Posterior cingulate gyrus (tissue), 11 donors: ENCODE results near the gene SYT10.
"Not testable (repeated sequence)": the region's sequence is repeated elsewhere in the genome, so short reads cannot be mapped to it uniquely, and the experiment has no call there.

Experiments
- DNase-seq, 10 donors: peaks; one replicate each; pipeline versions ENCODE4 v3.0.0 to v3.0.0-alpha.2; 2020 to 2021; ENCODE audit warnings: mixed read lengths in 3 of 10
- intact Hi-C: fragments of 100-400 bp; cut with DNase I; formaldehyde crosslinking; loops from one replicate; pipeline ENCODE4 v1.15.1; 2023

Gene SYT10, protein sequence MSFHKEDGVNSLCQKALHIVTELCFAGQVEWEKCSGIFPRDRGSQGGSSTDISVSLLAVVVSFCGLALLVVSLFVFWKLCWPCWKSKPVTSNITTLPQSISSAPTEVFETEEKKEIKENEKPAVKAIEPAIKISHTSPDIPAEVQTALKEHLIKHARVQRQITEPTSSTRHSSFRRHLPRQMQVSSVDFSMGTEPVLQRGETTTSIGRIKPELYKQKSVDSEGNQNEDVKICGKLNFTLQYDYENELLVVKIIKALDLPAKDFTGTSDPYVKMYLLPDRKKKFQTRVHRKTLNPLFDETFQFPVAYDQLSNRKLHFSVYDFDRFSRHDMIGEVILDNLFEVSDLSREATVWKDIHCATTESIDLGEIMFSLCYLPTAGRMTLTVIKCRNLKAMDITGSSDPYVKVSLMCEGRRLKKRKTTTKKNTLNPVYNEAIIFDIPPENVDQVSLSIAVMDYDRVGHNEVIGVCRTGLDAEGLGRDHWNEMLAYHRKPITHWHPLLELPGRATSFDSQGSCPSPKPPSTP

DNA sequence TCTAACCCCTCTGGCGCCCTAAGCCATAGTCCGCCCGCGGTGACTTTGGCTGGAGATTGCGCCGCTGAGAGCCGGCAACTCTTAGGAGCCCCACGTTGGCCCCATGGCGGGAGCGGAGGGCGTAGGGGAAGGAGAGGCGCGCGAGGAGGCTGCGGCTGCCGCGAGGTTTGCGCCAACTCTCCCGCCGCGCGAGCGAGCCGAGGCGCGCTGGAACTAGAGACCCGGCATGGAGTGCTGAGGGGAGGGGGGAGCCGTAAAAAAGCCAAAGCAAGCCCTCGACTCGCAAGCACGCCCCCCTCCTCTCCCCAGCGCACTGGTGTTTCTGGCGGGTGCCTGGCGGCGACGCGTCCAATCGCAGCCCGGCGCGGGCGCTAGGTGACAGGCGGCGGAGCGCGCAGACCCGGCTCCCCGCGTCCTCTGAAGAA lies at the start of gene SYT10:
Gene SYT10 (minus strand): TSS at position 233 of the 425 bp plus-strand sequence. CDS start 297 bp downstream, outside the sequence.
- peak in 6 of 10 donors; percentile 16 to 90 (median 51) for DNase-seq
- intact Hi-C loops: no loop called here

- intact Hi-C loops: no loop called here
- DNase-seq: no peak
Measured at GRCh38 chr12:33488036-33488435, 48.4 kb upstream of the SYT10 start.

GRCh38 chr12:33486058-33486457 lies 46.4 kb upstream of the SYT10 start:
- no peak for DNase-seq
- intact Hi-C loops: no loop called here

GRCh38 chr12:33484161-33484560 lies 44.5 kb upstream of the SYT10 start:
- DNase-seq: no peak
- intact Hi-C loops: no loop called here

DNA sequence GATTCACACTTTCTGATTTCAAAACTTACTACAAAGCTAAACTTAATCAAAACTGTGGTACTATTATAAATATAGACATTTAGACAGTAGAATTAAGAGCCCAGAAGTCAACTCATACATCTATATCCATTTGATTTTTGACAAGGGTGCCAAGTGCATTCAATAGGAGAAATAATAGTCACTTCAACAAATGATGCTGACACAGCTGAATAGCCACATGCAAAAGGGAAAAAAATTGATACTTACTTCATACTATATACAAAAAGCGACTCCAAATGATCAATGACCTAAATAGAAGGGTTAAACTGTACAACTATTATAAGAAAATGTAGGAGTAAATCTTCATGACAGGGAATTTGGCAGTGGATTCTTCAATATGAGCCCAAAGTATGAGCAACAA lies 40.7 kb upstream of the SYT10 start:
- intact Hi-C loops: no loop called here
- DNase-seq: no peak

GRCh38 chr12:33476058-33476457 lies 36.4 kb upstream of the SYT10 start:
- no peak for DNase-seq
- intact Hi-C loops: no loop called here

DNA sequence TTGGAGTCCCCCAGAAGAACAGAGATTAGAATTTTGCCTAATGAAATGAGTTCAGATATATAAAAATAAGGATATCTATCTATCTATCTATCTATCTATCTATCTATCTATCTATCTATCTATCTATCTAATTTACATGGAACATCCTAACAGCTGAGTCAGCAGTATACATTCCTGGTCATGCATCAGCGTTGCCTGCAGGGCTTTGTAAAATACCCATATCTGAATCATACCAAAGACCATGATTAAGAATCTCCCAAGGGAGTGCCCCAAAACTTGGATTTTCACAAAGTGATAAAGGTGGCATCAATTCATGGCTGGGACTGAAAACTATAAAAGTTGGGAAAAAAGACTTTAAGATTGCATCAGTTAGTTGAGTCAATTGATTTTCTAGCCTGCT lies 32.7 kb upstream of the SYT10 start:
- DNase-seq: no peak

GRCh38 chr12:33455096-33455495 lies 15.5 kb upstream of the SYT10 start:
- intact Hi-C loops: no loop called here

More for the DNA sequence above, 32.7 kb upstream of the SYT10 start:
- intact Hi-C loops: no loop called here

GRCh38 chr12:33450480-33450879 lies 10.9 kb upstream of the SYT10 start:
- DNase-seq: no peak
- intact Hi-C loops: no loop called here

More at GRCh38 chr12:33455096-33455495, 15.5 kb upstream of the SYT10 start:
- no peak for DNase-seq

DNA sequence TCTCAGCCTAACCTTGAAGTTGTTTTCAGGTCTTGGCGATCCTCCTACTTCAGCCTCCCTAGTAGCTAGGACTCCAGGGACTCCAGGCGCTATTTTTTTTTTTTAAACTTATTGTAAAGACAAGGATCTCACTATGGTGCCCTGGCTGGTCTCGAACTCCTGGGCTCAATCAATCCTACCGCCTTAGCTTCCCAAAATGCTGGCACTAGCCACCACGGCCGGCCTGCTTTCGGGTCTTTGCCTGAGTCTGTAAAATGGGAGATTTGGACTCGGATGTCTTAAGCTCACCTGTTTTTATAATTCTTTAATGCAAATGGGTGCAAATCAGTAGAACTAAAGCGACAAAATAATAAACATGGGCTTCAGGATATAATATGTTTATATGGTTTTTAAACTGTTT lies 858 bp upstream of the SYT10 start:
- no peak for DNase-seq
- intact Hi-C loops: no loop called here

DNA sequence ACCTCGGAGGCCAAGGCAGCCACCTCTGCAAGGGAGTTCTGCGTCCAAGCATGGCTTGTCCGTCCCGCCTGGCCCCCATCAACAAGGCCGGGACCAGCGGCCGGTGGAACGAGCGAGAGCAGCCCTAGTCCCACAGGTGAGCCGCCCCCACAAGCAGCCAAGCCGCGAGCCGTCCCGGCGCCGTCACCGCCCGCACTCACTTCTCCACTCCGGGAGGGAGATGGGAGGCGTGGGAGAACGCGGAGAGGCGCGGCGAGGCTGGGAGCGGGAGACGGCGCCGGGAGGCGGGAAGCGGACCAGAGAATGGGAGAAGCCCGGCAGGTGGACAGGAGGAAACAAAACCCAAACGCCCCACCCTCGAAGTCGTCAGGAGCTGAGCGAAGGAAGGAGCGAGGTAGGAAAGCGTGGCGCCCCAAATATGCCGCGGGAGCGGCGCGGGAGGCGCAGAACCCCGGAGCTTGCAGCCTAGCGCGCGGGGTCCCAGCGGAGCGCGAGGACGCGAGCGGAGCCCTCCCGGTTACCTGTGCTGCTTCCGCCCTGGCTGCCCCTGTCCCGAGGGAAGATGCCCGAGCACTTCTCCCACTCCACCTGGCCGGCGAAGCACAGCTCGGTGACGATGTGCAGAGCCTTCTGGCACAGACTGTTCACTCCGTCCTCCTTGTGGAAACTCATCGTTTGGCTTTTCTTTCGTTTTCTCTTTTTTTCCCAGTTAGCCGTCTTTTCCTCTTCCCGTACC lies 600 bp downstream of the SYT10 start:
- DNase-seq: peak in 7 of 10 donors; percentile 17 to 89 (median 43)
- intact Hi-C loops: no loop called here

- intact Hi-C loops: no loop called here
- DNase-seq: peak in 2 of 10 donors; percentile 47 to 53
Measured at GRCh38 chr12:33438025-33438772, 1.4 kb downstream of the SYT10 start.

GRCh38 chr12:33437598-33437997 lies 2.0 kb downstream of the SYT10 start:
- intact Hi-C loops: no loop called here
- no peak for DNase-seq

DNA sequence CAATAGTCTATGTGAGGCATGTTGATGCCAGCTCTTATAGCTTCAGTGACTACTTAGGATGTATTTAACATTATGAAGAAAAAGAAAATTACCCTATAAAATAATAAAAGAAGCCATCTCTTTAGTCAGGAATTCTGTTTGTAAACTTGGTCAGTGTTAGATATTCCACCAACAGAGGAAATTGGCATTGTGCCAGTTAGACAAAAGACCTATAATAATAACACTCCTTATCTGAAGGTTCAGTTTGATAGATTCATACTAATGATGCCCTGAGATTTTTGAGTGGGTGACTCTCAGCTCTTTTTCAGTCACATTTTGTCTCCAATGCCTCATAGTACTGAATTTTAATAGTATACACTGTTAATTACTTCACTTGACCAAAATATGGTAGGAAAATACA lies 6.6 kb downstream of the SYT10 start:
- intact Hi-C loops: no loop called here
- no peak for DNase-seq

GRCh38 chr12:33431648-33432047 lies 8.0 kb downstream of the SYT10 start:
- no peak for DNase-seq
- intact Hi-C loops: no loop called here

GRCh38 chr12:33429468-33429867 lies 10.2 kb downstream of the SYT10 start:
- DNase-seq: no peak
- intact Hi-C loops: no loop called here

- no peak for DNase-seq
- intact Hi-C loops: no loop called here
Measured at GRCh38 chr12:33427071-33427470, 12.5 kb downstream of the SYT10 start.

DNA sequence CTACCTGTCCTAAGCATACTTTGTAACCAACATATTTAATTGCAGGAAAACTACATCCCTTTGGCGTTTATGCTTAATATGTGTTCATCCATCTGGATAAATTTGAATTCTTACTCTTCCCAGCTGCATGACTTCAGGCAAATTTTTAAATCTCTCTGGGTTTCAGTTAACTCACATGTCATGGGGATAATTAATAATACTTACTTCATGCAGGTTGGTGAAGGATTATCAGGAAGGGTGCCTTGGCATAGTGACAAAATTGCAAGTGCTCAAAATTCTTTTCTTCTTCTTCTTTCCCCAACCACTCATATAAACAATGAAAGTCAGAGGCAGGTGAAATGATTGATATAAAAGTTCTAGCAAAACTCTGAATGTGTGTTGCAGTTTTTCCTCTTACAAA lies 15.9 kb downstream of the SYT10 start:
- intact Hi-C loops: no loop called here
- DNase-seq: no peak

DNA sequence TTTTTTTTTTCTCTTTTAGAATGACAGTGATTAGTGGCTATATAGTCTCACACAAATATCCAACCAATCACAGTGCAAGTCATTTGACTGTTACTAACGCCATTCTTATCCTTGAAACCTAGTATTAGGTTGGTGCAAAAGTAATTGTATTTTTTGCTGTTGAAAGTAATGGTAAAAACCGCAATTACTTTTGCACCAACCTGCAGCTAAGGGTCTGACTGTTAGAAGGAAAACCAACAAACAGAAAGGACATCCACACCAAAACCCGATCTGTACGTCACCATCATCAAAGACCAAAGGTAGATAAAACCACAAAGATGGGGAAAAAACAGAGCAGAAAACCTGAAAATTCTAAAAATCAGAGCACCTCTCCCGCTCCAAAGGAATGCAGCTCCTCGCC lies 27.2 kb downstream of the SYT10 start:
- DNase-seq, intact Hi-C loops: not testable (repeated sequence)

DNA sequence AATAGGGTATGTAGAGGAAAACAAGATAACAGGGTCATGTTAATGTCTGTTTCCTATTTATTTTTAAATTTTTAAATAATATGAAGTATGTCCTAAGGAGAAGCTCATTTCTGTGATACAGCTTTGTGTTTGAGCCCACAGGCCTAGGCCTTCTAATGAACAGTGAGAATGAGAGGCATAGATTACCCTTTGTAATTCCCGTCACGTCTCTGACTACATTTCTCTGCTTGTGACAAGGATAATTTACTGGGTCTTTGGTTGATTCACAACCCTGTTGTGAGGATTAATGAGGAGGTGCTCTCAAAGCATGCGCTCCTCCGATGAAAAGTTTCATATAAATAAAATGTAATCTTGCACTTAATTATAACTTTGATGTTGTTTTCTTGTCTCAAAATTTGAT lies 56.1 kb downstream of the SYT10 start:
- intact Hi-C loops: no loop called here
- no peak for DNase-seq

DNA sequence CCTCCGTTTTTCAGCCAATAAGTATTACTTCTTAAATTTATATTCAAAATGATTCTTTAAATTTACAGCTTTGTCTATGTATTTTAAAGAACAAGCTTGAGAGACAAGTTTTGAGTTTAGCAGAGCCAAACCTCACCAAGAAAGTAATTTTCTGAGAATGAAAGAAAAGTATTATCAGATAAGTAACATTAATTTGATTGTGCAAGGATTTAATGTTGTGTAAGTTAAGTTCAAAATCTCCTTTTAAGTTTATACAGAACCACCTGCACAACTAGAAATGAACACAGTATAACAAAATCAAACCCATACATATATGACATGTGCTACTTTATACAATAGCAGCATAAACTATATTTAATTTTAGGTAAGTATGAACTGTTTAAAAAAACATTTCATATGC lies 63.5 kb downstream of the SYT10 start:
- intact Hi-C loops: no loop called here
- DNase-seq: no peak
